GM13977 (cell line): ENCODE data around the gene TAGLN3.

Source experiments
- DNase-seq: peaks from one replicate; pipeline ENCODE4 v3.0.0; 2012; ENCODE audit warnings: low spot score
- in situ Hi-C: fragments of 300-500 bp; cut with MboI; formaldehyde crosslinking; loops from one replicate; pipeline ENCODE4 v1.12.0; 2022; ENCODE audit warnings: low sequenced_read_pairs, low pct_unique_long_range_greater_than_20kb, mixed read lengths, inconsistent platforms; ENCODE audit not compliant: unreplicated experiment
- TF ChIP-seq, protein P1 (sequence below): IDR thresholded peaks from 2 replicates; pipeline ENCODE4 v1.5.1; 2012; ENCODE audit warnings: mild to moderate bottlenecking, control low read depth; ENCODE audit not compliant: insufficient read depth; ENCODE audit errors: extremely low read depth, missing control alignments

The TAGLN3 gene

DNA sequence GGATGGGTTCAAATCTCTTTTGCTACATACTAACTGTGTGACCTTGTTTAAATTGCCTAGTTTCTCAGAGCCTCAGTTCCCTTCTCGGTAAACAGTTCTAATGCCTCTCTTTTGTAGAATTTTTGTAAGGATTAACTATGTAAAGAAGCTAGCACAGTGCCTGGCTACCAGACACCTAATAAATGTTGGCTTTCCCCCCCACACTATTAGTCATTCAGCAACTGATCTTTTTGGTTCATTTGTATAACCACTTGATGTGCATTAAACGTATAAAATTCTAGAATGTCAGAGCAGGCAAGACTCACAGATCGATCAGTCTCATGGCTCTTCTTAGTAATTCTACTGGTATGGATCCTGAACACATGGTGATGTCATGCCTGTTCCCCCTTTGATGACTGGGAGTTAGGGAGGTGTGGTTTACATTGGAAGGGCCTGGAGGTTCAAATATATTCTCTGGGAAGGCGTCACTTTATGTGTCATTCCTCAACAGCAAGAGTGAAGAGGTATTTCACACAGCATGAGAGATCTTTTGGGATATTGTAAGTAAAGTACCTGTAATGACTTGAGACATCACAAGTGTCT lies 6.5 kb downstream of the TAGLN3 start:
- DNase-seq: no peak
- TF ChIP-seq, protein P1, sequence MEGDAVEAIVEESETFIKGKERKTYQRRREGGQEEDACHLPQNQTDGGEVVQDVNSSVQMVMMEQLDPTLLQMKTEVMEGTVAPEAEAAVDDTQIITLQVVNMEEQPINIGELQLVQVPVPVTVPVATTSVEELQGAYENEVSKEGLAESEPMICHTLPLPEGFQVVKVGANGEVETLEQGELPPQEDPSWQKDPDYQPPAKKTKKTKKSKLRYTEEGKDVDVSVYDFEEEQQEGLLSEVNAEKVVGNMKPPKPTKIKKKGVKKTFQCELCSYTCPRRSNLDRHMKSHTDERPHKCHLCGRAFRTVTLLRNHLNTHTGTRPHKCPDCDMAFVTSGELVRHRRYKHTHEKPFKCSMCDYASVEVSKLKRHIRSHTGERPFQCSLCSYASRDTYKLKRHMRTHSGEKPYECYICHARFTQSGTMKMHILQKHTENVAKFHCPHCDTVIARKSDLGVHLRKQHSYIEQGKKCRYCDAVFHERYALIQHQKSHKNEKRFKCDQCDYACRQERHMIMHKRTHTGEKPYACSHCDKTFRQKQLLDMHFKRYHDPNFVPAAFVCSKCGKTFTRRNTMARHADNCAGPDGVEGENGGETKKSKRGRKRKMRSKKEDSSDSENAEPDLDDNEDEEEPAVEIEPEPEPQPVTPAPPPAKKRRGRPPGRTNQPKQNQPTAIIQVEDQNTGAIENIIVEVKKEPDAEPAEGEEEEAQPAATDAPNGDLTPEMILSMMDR: no peak
- in situ Hi-C loops: no loop called here

DNA sequence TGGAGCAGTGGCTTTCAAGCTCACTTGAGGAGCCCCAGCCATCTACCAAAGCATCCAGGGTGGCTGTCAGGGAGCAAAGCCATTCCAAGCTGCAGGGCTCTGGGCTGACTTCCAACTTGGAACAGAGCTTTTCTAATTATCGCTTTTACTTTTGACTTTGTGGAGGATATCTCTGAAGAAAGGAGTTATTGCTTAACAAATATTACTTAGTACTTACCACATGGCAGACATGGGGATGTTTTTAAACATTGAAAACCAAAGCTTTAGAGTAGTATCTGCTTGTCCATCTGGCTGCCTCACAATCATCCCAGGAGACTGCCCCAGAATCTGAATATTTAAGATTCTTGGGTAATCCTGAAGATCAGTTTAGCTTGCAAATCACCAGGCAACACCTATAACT lies 8.9 kb downstream of the TAGLN3 start:
- in situ Hi-C loops: no loop called here
- no peak for DNase-seq
- TF ChIP-seq, protein P1: no peak

DNA sequence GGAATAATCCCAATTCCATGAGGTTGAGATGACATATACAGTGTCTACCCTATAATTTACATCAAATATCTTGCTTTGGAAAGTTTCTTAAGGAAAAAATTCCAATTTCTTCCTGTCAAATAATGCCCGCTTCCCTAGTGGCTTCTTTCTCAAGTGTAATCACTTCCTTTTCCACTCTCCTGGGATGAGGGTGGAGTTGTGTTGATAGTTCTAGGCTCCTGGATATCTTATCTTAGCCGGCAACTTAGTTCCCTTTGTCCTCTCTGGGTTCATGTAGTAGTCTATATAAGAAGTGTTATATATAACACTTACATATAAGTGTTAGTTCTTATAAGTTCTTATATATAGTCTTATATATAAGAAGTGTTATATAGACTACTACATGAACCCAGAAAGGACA lies 10.9 kb downstream of the TAGLN3 start:
- DNase-seq: no peak
- TF ChIP-seq, protein P1: no peak
- in situ Hi-C loops: no loop called here

DNA sequence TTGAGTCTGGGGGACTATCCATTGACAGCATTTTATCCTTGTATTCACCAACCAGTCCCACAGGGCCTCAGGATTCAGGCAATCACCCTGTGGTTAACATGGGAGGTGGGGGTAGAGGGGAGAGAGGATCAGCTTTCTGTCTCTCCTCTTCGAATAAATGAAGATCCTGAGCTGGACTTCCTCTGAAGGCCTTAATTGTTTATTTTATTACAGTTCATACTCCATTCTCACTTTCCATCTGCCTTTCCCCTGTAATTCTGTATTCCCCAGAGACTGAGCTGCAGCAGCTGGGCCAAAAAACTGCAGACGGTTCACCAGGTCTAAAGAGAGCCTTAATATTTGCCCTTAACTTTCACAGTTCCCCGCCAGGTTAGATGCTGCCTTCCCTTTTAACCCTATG lies 11.9 kb downstream of the TAGLN3 start:
- in situ Hi-C loops: no loop called here
- DNase-seq: no peak
- TF ChIP-seq, protein P1: no peak

DNA sequence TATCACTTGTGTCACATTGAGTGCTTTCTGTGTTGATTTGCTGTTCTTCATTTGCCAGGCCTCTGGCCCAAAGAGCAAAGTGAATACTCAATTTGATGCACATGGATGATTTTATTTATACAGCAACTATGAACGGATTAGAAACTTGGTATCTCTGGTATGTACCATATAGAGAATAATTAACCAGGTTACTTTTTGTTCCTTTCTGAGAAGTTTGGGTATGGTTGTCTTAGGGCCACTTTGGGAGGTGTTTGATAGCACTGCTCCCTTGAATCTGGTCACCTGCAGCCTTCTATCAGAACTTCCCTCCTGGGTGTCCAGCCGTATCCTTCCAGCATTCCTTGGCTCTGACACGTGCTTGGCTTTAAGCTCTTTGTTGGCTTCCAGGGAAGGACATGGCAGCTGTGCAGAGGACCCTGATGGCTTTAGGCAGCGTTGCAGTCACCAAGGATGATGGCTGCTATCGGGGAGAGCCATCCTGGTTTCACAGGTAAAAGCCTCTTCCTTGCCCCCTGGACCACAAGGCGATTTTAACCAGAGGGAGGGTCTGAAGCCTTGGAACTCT lies 12.7 kb downstream of the TAGLN3 start:
- TF ChIP-seq, protein P1: no peak
- no peak for DNase-seq
- in situ Hi-C loops: no loop called here

DNA sequence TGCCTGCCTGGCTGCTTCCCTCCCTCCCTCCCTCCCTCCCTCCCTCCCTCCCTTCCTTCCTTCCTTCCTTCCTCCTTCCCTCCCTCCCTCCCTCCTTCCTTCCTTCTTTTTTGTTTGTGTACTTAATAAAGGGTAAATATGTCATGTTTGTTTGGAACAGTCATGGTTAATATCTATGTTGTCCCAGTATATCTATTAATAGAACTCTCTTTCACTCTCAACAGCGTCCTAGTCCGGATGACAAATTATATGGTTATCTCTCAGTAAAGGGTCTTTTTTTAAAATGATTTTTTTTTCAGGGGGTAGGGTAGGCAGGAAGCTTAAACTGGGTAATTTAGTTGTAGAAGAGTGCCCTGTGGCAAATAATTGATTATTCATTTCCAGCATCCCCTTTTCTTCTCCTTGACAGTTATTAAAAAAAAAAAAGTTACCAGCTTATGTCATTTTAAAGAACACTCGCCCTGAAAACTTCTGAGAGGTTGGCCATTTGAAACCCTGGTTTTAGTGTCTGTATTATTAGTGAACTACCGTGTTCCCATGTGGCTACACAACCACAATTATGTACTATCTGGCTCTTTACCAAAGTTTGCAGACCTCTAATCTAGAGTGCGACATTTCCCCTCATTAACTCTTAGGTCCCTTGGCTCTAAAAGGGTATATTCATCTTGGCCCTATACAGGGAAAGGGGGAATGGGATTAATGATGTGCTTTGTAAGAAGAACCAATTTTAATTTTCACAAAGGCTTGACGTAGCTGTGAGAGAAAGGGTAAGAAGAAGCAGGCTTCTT lies 13.7 kb downstream of the TAGLN3 start:
- in situ Hi-C loops: no loop called here
- DNase-seq: no peak
- TF ChIP-seq, protein P1: no peak
